K562 (cell line): ENCODE data around the gene CENPB. TPM values are rescaled to one million over a fixed set of nuclear protein-coding genes. Genes with fewer than 3 reads are reported as not detected.

Source experiments
- MYBL2 ChIP-seq, 2 experiments: fragments of 450-650 bp in 1 of 2; sonication (generic) in 1 of 2; formaldehyde crosslinking in 1 of 2; IDR thresholded peaks; 2 replicates each; pipeline versions ENCODE4 v1.6.1 to v1.8.1; 2017 to 2022; ENCODE audit warnings: borderline replicate concordance in 1 of 2, inconsistent platforms in 1 of 2, low read depth in 1 of 2, mild to moderate bottlenecking in 1 of 2, missing genetic modification reagents in 1 of 2, moderate library complexity in 1 of 2
- NR2C1 ChIP-seq, 2 experiments: fragments of 450-650 bp; IDR thresholded peaks; 2 replicates each; pipeline ENCODE4 v1.6.1; 2017; ENCODE audit warnings: mild to moderate bottlenecking in 2 of 2, antibody characterized with exemption in 1 of 2, inconsistent platforms in 1 of 2, missing compliant biosample characterization in 1 of 2, missing genetic modification characterization in 1 of 2
- NR2C2 ChIP-seq, 2 experiments: fragments of 200-800 bp in 1 of 2; sonication (Bioruptor generic) in 1 of 2; sonication (generic) in 1 of 2; formaldehyde crosslinking in 1 of 2; IDR thresholded peaks; 2 replicates each; pipeline versions ENCODE4 v1.6.1 to v1.8.0; 2016 to 2022; ENCODE audit warnings: mild to moderate bottlenecking in 1 of 2, missing compliant biosample characterization in 1 of 2, missing genetic modification characterization in 1 of 2, missing genetic modification reagents in 1 of 2
- RBM22 ChIP-seq: fragments of 200-400 bp; formaldehyde crosslinking; IDR thresholded peaks from 2 replicates; pipeline ENCODE4 v1.6.1; 2018; ENCODE audit warnings: low read length, low read depth; ENCODE audit not compliant: poor library complexity, severe bottlenecking
- SMAD1 ChIP-seq: fragments of 150-350 bp; IDR thresholded peaks from 2 replicates; pipeline ENCODE4 v1.6.1; 2014; ENCODE audit warnings: low read length, low read depth; ENCODE audit not compliant: partially characterized antibody
- ZNF57 ChIP-seq: fragments of 450-650 bp; formaldehyde crosslinking; IDR thresholded peaks from 2 replicates; pipeline ENCODE4 v1.4.0; 2020; ENCODE audit warnings: mild to moderate bottlenecking, moderate library complexity
- polyA plus RNA-seq, 8 experiments: library from polyadenylated mRNA; depleted of rRNA in 4 of 8; stranded (reverse) in 5 of 8; unstranded in 3 of 8; fragments of >200 nt; fragmentation: Nextera tagmentation in 2 of 8; fragmentation: Illumina TruSeq in 1 of 8; extraction: Ambion mirVana in 2 of 8; extraction: Trizol in 1 of 8; gene quantifications; 2 replicates each; pipeline versions ENCODE4 v1.2.1 to v1.2.3, GENCODE V29; 2011 to 2014; ENCODE audit warnings: inconsistent platforms in 1 of 8, missing spikeins in 1 of 8
- total RNA-seq, 7 experiments: library from RNA; depleted of rRNA in 6 of 7; stranded (reverse); fragments of >200 nt in 6 of 7; fragmentation: Illumina TruSeq in 2 of 7; extraction: Trizol in 2 of 7; gene quantifications; 2 replicates each; pipeline versions ENCODE4 v1.2.1 to v1.2.3, GENCODE V29; 2011 to 2021; ENCODE audit warnings: low replicate concordance in 1 of 7
- TF ChIP-seq, protein P1 (sequence below), 2 experiments: fragments of 250-450 bp in 1 of 2; fragments of 450-650 bp in 1 of 2; sonication (Bioruptor Pico) in 1 of 2; IDR thresholded peaks; 2 replicates each; pipeline versions ENCODE4 v1.6.1 to v1.8.0; 2016 to 2021; ENCODE audit warnings: mild to moderate bottlenecking in 2 of 2, moderate library complexity in 2 of 2, missing compliant biosample characterization in 1 of 2, missing genetic modification characterization in 1 of 2
- TF ChIP-seq, protein P2 (sequence below): IDR thresholded peaks from 2 replicates; pipeline ENCODE4 v1.6.1; 2014; ENCODE audit warnings: antibody characterized with exemption

Gene CENPB
- total and polyA plus RNA-seq, 9 of the 15 experiments (the other 6 are each of a cell fraction or from before 2014, with no cell fraction given), result 0.17 to 70.8 (median 24.9) TPM

DNA sequence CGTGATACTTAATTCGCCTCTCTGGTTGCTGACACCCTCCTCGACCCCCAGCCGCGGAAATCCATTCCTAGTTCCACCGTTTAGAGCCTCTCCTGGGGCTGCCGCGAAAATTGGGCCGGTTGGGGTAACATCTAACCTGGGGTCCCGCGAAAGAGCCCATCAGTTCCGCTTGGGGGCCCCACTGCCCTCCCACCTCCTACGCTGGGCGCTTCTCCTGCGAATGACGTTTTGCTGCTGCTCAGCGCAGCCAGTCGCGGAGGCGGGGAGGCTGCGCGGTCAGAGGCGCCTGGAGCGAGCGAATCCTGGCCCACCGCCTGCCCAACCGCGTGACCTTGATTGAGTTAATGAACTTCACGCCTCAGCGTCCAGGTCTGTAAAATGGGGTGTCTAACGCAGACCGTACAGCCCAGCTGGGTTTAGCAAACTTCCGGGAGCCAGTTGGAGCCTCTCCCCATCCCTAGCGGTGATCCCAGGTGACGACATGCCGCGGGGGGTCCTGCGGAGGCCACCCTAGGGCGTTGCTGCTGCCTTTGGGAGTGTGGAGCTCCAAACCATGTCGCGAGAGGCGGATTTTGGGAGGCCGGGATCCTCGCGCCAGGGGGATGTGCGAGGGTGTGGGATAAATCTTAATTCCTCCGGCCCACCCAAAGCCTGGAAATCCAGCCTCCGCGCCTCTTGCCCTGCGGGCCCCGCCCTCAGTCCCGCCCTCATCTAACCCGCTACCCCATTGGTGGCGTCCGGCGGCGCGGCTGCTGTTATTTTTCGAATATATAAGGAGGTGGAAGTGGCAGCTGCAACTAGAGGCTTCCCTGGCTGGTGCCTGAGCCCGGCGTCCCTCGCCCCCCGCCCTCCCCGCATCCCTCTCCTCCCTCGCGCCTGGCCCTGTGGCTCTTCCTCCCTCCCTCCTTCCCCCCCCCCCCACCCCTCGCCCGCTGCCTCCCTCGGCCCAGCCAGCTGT lies 9.2 kb upstream of the CENPB start, which contains the start of gene CDC25B (continued):
- TF ChIP-seq, protein P1, sequence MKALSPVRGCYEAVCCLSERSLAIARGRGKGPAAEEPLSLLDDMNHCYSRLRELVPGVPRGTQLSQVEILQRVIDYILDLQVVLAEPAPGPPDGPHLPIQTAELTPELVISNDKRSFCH (CRISPR knock-in tag; IDR thresholded peaks at IDR 0.05), result no peak
- TF ChIP-seq, protein P1 (tag; IDR thresholded peaks at IDR 0.05), result peak; percentile 84
- TF ChIP-seq, protein P2, sequence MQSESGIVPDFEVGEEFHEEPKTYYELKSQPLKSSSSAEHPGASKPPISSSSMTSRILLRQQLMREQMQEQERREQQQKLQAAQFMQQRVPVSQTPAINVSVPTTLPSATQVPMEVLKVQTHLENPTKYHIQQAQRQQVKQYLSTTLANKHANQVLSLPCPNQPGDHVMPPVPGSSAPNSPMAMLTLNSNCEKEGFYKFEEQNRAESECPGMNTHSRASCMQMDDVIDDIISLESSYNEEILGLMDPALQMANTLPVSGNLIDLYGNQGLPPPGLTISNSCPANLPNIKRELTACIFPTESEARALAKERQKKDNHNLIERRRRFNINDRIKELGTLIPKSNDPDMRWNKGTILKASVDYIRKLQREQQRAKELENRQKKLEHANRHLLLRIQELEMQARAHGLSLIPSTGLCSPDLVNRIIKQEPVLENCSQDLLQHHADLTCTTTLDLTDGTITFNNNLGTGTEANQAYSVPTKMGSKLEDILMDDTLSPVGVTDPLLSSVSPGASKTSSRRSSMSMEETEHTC, result peak; percentile 57; the same call in 1 of the 2 replicates
- no peak for TF ChIP-seq RBM22
- TF ChIP-seq ZNF57 (CRISPR knock-in tag), result no peak
- TF ChIP-seq MYBL2 (IDR thresholded peaks at IDR 0.05; ENCODE audit: low read depth), result 0 out of 2 replicates have a peak, but pooled peaks have one; percentile 50
- no peak for TF ChIP-seq MYBL2 (CRISPR knock-in tag; IDR thresholded peaks at IDR 0.05; ENCODE audit: borderline replicate concordance)
- TF ChIP-seq NR2C2 (CRISPR knock-in tag; IDR thresholded peaks at IDR 0.05), result 0 out of 2 replicates have a peak, but pooled peaks have one; percentile 29
- TF ChIP-seq NR2C2 (tag; IDR thresholded peaks at IDR 0.05), result peak; percentile 60
- no peak for TF ChIP-seq SMAD1
- TF ChIP-seq NR2C1 (IDR thresholded peaks at IDR 0.05), result 0 out of 2 replicates have a peak, but pooled peaks have one; percentile 25
- peak; percentile 47; the same call in 1 of the 2 replicates for TF ChIP-seq NR2C1 (tag; IDR thresholded peaks at IDR 0.05)
